ENCODE data around the gene AKIRIN1.

Gene AKIRIN1, protein sequence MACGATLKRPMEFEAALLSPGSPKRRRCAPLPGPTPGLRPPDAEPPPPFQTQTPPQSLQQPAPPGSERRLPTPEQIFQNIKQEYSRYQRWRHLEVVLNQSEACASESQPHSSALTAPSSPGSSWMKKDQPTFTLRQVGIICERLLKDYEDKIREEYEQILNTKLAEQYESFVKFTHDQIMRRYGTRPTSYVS

DNA sequence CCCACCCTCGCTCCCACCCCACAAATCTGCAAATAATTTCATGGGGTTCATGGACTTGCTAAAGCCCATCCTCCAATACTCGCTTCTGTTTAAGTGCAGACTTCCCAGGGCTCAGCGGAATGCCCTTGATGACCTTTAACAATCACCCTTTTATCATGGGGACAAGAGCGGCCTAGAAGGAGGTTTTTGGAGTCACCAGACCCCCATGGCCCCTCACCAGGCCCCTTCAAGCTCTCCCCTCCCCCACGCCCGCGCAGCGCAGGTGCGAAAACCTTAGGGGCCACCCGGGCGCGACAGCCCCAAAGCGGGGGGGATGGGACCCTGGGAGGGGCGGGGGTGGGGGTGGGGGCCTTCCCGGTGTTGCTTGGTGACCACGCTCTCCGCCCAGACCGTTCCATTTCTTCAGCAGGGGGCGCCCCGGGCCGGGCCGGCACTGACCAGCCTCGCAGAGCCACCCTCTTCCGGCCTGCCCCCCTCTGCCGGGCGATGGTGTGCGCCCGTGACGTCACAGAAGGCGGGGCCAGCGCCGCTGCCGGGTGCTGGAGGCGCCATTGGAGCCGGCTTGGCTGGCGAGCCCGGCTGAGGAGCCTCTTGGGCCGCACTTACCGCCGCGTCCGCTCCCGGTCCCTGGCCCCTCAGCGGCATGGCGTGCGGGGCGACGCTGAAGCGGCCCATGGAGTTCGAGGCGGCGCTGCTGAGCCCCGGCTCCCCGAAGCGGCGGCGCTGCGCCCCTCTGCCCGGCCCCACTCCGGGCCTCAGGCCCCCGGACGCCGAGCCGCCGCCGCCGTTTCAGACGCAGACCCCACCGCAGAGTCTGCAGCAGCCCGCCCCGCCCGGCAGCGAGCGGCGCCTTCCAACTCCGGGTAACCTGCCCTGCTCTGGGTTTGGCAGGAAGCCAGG lies at the start of gene AKIRIN1:
Gene AKIRIN1 (plus strand): TSS at position 539 of the 900 bp plus-strand sequence. CDS start 105 bp downstream, at position 644.
- in situ Hi-C loops (cut with HindIII; ENCODE audit: low sequenced_read_pairs), result no loop called here
- TF ChIP-seq, protein P1, sequence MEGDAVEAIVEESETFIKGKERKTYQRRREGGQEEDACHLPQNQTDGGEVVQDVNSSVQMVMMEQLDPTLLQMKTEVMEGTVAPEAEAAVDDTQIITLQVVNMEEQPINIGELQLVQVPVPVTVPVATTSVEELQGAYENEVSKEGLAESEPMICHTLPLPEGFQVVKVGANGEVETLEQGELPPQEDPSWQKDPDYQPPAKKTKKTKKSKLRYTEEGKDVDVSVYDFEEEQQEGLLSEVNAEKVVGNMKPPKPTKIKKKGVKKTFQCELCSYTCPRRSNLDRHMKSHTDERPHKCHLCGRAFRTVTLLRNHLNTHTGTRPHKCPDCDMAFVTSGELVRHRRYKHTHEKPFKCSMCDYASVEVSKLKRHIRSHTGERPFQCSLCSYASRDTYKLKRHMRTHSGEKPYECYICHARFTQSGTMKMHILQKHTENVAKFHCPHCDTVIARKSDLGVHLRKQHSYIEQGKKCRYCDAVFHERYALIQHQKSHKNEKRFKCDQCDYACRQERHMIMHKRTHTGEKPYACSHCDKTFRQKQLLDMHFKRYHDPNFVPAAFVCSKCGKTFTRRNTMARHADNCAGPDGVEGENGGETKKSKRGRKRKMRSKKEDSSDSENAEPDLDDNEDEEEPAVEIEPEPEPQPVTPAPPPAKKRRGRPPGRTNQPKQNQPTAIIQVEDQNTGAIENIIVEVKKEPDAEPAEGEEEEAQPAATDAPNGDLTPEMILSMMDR (IDR thresholded peaks at IDR 0.05; ENCODE audit: low read depth, low read length), result no peak
- H3K4me3 ChIP-seq (ENCODE audit: low read depth, low read length), result peak within 1 kb of the TSS; percentile 91
- peak; percentile 97 for DNase-seq (ENCODE audit: low read depth, low spot score)

DNA sequence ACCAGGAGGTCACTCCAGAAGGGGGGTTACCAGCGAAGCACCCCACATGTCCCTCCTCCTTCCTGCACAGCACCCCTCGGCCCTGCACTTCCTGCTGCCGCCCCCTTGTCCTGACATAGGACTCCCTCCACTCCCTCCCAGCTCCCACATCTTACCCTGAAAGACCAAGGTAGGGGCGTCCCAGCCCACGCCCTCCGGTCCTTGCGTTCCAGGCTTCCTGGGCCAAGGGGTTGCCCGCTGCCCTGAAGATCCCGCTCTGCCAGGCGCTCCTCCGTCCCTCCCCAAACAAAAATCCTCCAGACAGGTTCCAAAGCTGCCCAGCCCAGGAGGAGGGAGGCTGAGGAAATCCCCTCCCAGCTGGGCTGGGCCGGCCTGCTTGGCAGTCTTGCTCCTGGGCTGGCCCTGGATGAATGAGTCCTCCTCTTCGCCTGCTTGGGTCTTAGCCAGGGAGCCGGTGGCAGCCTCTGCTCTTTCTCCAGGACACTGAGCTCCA lies 49.5 kb upstream of the AKIRIN1 start, which contains the start of gene RHBDL2:
Gene RHBDL2 (minus strand): TSS at position 304 of the 493 bp plus-strand sequence. CDS start 22,618 bp downstream, outside the sequence.
- TF ChIP-seq, protein P1 (IDR thresholded peaks at IDR 0.05; ENCODE audit: low read depth, low read length), result no peak
- DNase-seq (ENCODE audit: low read depth, low spot score), result peak; percentile 20
- H3K4me3 ChIP-seq (ENCODE audit: low read depth, low read length), result peak within 1 kb of the TSS; percentile 29
- in situ Hi-C loops (cut with HindIII; ENCODE audit: low sequenced_read_pairs), result no loop called here

DNA sequence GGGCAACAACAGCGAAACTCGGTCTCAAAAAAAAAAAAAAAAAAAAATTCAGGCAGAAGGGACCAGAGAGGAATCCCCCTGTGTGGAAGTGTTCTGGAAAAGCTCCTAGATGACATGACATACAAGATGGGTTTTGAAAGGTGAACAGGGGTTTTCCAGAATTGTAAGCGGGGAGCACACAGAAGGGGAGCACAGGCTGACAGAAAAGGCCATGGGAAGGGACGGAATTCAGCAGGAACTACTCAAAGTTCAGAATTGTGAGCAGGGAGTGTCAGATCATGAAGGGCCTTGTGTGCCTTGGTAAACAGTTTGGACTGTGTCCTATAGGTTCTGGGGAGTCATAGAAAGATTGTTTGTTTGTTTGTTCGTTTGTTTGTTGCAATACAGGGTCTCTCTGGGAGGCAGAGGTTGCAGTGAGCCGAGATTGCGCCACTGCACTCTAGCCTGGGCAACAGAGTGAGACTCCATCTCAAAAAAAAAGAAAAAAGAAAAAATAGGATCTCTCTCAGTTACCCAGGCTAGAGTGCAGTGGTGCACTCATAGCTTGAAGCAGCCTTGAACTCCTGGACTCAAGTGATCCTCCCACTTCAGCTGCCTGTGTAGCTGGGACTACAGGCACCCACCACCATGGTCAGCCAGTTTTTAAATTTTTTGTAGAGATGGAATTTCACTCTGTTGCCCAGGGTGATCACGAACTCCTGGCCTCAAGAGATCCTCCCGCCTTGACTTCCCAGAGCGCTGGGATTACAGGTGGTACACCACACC lies 48.2 kb upstream of the AKIRIN1 start:
- in situ Hi-C loops (cut with HindIII; ENCODE audit: low sequenced_read_pairs), result no loop called here
- TF ChIP-seq, protein P1 (IDR thresholded peaks at IDR 0.05; ENCODE audit: low read depth, low read length), result no peak
- no peak for DNase-seq (ENCODE audit: low read depth, low spot score)
- no peak overlapping the region for H3K4me3 ChIP-seq (ENCODE audit: low read depth, low read length)

DNA sequence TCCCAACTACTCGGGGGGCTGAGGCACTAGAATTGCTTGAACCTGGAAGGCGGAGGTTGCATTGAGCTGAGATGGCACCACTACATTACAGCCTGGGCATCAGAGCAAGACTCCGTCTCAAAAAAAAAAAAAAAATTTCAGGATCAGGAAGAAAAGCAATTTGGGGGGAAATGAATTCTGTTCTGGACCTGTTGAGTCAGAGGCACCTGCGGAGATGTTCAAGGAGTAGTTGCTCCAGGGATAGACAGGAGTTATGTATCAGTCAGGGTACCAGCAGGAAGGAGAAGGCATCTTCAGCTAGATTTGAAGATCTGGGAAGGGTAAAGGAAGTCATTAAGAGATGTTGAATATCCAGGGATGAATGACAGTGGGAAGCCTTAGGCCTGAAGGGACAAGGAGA lies 46.5 kb upstream of the AKIRIN1 start:
- H3K4me3 ChIP-seq (ENCODE audit: low read depth, low read length), result no peak overlapping the region
- in situ Hi-C loops (cut with HindIII; ENCODE audit: low sequenced_read_pairs), result no loop called here
- TF ChIP-seq, protein P1 (IDR thresholded peaks at IDR 0.05; ENCODE audit: low read depth, low read length), result no peak
- DNase-seq (ENCODE audit: low read depth, low spot score), result no peak

DNA sequence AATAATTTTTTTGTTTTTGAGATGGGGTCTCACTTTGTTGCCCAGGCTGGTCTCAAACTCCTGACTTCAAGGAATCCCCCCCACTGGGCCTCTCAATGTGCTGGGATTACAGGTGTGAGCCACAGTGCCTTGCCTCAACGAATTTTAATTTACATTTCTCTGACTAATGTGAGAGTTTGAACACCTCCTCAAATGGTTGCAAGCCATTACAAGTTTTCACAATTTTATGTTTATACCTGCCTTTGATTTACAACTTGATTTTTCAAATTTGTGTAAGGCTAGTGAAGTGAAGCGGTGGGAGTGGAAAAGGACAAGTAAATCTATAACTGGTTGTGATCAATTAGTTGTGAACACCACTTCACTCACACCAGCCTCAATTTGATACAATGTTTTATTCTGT lies 40.5 kb upstream of the AKIRIN1 start:
- H3K4me3 ChIP-seq (ENCODE audit: low read depth, low read length), result no peak overlapping the region
- in situ Hi-C loops (cut with HindIII; ENCODE audit: low sequenced_read_pairs), result no loop called here
- no peak for DNase-seq (ENCODE audit: low read depth, low spot score)
- TF ChIP-seq, protein P1 (IDR thresholded peaks at IDR 0.05; ENCODE audit: low read depth, low read length), result no peak

DNA sequence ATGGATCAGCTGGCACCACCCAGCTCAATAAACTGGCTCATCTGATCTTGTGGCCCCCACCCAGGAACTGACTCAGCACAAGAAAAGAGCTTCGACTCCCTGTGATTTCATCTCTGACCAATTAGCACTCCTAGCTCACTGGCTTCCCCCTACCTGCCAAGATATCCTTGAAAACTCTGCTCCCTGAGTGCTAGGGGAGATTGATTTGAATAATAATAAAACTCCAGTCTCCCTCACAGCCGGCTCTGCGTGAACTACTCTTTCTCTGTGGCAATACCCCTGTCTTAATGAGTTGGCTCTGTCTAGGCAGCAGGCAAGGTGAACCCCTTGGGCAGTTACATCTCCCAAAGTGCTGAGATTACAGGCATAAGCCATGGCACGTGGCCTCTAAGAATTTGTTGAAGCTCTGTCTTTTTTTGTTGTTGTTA lies 37.6 kb upstream of the AKIRIN1 start:
- TF ChIP-seq, protein P1 (IDR thresholded peaks at IDR 0.05; ENCODE audit: low read depth, low read length), result no peak

More for the DNA sequence above, 37.6 kb upstream of the AKIRIN1 start:
- in situ Hi-C loops (cut with HindIII; ENCODE audit: low sequenced_read_pairs), result no loop called here
- H3K4me3 ChIP-seq (ENCODE audit: low read depth, low read length), result no peak overlapping the region
- DNase-seq (ENCODE audit: low read depth, low spot score), result no peak
